Motor neuron (in vitro differentiated cells): Measurements from ENCODE around the gene LAMB4. TPM values are rescaled to one million over a fixed set of nuclear protein-coding genes. Genes with fewer than 3 reads are reported as not detected.

Experiments used
- ATAC-seq, 8 experiments: fragments of 200-7000 bp; cut with Tn5 transposase; replicated peaks in 6 of 8; 2 replicates each; pipeline ENCODE4 v1.8.0; 2021; ENCODE audit warnings: mild to moderate bottlenecking in 8 of 8, moderate library complexity in 8 of 8
- H3K27ac ChIP-seq, 2 donors: fragments of 250-450 bp; sonication (Bioruptor Pico); 2 replicates each; pipeline ENCODE4 v1.9.0; 2021; ENCODE audit warnings: antibody characterized with exemption in 2 of 2, mild to moderate bottlenecking in 2 of 2, moderate library complexity in 1 of 2
- H3K4me1 ChIP-seq, 2 donors: fragments of 250-450 bp; sonication (Bioruptor Pico); replicated peaks in 1 of 2; 2 replicates each; pipeline ENCODE4 v1.6.1; 2021; ENCODE audit warnings: antibody characterized with exemption in 2 of 2, mild to moderate bottlenecking in 2 of 2, moderate library complexity in 1 of 2
- H3K4me3 ChIP-seq, 5 donors: fragments of 250-450 bp; sonication (Bioruptor Pico); 2 replicates each; pipeline ENCODE4 v1.9.0; 2021; ENCODE audit warnings: antibody characterized with exemption in 5 of 5, mild to moderate bottlenecking in 5 of 5, moderate library complexity in 4 of 5
- WGBS, 10 experiments: fragments of 450-650 bp; shearing (Covaris generic); methylation state at CpG; one replicate each; pipeline ENCODE4 v1.0.0; 2022; 5-methylcytosine and 5-hydroxymethylcytosine counted together
- in situ Hi-C, 9 experiments: fragments of 400-800 bp; cut with MboI; loops; one replicate each; pipeline ENCODE4 v1.15.0; 2021; ENCODE audit warnings: low sequenced_read_pairs in 9 of 9, low pct_unique_long_range_greater_than_20kb in 2 of 9; ENCODE audit not compliant: unreplicated experiment in 9 of 9
- total RNA-seq, 8 experiments: library from RNA; unstranded; fragments of 300-600 nt; gene quantifications; 2 replicates each; pipeline versions ENCODE4 v1.2.3 to v1.2.4, GENCODE V29; 2022

Gene LAMB4
- total RNA-seq, 8 experiments from 2014 or later = 0.07 to 1.2 (median 0.56) TPM

DNA sequence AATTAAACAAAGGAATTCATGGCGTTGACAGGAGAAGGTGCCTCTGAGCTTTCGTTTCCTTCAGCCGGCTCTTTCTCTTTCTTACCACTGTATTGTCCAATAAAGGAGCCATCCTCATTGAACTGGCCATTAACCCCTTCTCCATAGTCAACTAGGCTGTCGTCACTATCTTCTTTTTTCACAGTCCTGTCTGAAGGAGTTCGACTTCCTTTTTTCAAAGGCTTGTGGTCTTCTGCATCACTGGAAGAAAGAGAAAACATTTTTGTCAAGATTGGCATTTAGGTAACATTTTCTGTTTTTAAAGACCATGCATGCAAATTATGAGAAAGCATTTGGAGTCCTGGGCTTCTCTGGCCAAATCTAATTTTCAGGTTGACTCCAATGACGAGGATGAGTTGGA lies 19.7 kb upstream of the LAMB4 start:
- WGBS, 10 experiments = 45 to 92% (median 84%) methylated on average over 2 to 6 of the region's 6 CpGs
- ATAC-seq = no peak
- Histone ChIP-seq H3K4me1 (no peaks in the 10 kb centered on the region), H3K27ac (no peak overlapping the region), H3K4me3 (no peak overlapping the region)
- in situ Hi-C loops = no loop called here

DNA sequence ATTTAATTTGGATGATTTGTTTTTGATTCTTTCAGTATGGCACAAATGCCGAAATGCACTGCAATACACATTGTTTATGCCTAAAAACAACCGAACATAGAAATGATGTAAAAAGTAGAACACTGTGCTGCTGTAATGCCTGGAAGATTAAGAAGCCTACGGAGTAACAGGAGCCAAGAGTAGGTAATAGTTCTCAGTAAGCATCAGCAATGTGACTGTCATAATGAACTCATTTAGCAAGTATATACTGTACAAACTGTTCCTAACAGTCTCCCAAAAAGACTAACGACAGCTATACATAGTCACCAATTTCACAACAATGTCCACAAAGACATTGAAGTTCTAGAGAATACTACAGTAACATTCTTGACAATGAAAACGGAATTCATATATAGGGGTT lies 19.0 kb upstream of the LAMB4 start:
- H3K4me1 ChIP-seq = no peaks in the 10 kb centered on the region
- 60 to 94% (median 85%) methylated on average over 3 to 5 of the region's 5 CpGs; no CpG with 5 or more reads in 1 of the 10 experiments for WGBS, 10 experiments
- in situ Hi-C loops = no loop called here
- H3K27ac ChIP-seq = no peak overlapping the region
- no peak overlapping the region for H3K4me3 ChIP-seq
- no peak for ATAC-seq

DNA sequence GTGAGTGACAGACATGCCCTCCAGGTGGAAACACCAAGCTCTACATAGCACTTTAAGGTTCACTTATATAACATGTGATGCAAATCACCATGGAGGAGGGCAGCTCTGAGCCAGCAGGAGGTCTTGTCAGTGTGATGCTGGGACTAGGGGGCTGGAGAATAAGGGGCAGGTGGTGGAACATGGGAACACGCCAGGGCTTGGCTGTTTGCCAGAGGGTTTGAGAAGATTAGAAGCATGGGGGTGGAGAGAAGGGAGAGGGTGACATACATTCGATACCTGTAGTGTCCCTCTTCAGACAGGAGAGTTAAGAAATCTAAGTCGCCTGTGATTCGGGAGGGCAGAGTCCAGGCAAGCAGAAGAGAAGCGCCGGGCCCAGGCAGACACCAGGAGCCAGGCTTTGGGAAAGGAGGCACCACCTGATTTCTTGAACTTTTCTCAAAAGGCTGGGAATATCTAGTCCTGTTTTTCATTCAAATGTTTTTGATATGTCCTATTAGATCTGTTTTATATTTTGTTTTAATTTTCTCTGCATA lies 16.9 kb upstream of the LAMB4 start:
- in situ Hi-C loops = no loop called here

GRCh38 chr7:108146070-108146842 lies 16.1 kb upstream of the LAMB4 start:
- peak overlapping the region in 1 of 2 donors; percentile 18 for H3K27ac ChIP-seq

More for the DNA sequence above, 16.9 kb upstream of the LAMB4 start:
- ATAC-seq = no peak
- Histone ChIP-seq H3K4me1 (no peaks in the 10 kb centered on the region), H3K4me3 (no peak overlapping the region), H3K27ac (no peak overlapping the region)
- WGBS, 10 experiments = 60 to 100% (median 92%) methylated on average over 1 to 6 of the region's 6 CpGs

DNA sequence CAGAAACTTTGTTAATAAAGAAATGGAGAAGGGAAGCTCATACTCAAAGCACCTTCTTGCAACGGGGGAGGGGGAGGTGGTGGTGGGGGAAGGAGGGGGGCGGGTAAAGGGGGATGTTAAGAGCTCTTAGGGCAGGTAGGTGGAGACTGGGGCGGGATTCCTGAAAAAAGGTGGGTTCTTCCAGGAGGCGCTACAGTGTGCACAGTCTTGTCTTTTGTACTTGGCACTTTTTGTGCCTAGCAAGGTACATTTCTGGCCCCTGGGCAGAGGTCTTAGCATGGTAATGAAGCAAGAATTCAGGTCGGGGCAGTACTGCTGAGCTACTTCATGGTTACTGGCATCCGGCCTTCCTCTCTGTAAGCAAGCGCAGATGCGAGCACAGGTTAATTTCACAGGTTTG lies 15.2 kb upstream of the LAMB4 start:
- H3K4me3 ChIP-seq = no peak overlapping the region
- no peak overlapping the region for H3K27ac ChIP-seq
- H3K4me1 ChIP-seq = no peaks in the 10 kb centered on the region
- 67 to 80% (median 76%) methylated on average over 1 to 4 of the region's 8 CpGs; no CpG with 5 or more reads in 5 of the 10 experiments for WGBS, 10 experiments
- no peak for ATAC-seq
- in situ Hi-C loops = no loop called here

More at GRCh38 chr7:108146070-108146842, 16.1 kb upstream of the LAMB4 start:
- peak; percentile 77 to 95 (median 94) for ATAC-seq
- in situ Hi-C loops = no loop called here
- WGBS, 10 experiments = 0 to 33% (median 14%) methylated on average over 2 to 7 of the region's 12 CpGs; no CpG with 5 or more reads in 1 of the 10 experiments
- Histone ChIP-seq H3K4me3 (peak overlapping the region; percentile 16 to 33 (median 26)), H3K4me1 (no peaks in the 10 kb centered on the region)

DNA sequence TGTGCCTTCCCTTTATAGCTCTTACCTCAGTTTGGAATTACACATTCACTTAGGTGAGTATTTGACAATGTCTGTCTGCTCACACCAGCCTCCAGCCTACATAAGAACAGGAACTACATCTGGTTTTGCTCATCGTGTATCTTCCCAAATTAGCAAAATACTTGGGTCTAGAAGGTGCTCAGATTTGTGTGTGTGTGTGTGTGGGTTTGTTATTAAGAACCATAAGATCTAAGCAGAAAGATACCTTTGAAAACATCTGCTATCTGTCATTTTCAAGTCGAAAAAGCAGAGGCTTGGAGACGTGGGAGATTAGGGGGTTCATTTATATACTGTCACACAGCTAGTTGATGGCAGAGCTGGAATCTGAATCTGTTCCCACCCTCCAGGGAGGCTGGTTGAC lies 14.8 kb upstream of the LAMB4 start:
- H3K27ac ChIP-seq = no peak overlapping the region
- in situ Hi-C loops = no loop called here
- H3K4me1 ChIP-seq = no peaks in the 10 kb centered on the region
- WGBS, 10 experiments = 40 to 100% (median 82%) methylated on average over 1 to 3 of the region's 3 CpGs; no CpG with 5 or more reads in 2 of the 10 experiments
- H3K4me3 ChIP-seq = no peak overlapping the region
- ATAC-seq = no peak

DNA sequence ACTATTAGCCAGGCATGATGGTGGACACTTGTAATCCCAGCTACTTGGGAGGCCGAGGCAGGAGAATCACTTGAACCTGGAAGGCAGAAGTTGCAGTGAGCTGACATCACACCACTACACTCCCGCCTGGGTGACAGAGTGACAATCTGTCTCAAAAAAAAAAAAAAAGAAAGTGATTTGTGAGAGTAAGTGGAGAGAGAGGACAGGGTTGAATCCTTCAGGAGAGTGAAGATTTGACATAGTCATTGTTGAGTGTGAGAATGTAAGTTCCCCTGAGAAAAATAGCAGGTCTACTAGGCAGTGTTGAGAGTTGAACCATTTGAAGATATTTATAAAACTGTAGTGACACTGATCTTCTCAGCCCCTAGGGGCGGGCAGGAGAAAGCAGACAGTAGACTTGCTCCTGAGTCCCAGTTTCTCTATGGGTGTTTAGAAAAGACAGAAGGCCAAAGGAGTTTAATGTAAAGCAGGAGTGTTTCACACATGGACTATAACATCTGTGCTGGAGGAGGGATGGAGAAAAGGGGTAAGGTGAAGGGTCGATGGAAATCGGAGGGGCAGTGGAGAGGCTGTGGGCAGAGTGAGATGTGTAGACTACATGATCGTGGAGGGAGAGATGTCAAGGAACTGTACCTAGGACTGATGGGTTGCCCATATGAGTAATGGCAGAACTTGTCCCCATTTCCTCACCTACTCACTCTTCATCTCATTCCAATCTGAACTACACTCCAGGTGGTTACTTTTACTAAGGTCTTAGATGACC lies 13.7 kb upstream of the LAMB4 start:
- H3K4me1 ChIP-seq = no peaks in the 10 kb centered on the region
- ATAC-seq = no peak
- no peak overlapping the region for H3K4me3 ChIP-seq
- H3K27ac ChIP-seq = no peak overlapping the region
- WGBS, 10 experiments = 60 to 100% (median 92%) methylated on average over 1 to 6 of the region's 6 CpGs; no CpG with 5 or more reads in 2 of the 10 experiments
- in situ Hi-C loops = no loop called here

DNA sequence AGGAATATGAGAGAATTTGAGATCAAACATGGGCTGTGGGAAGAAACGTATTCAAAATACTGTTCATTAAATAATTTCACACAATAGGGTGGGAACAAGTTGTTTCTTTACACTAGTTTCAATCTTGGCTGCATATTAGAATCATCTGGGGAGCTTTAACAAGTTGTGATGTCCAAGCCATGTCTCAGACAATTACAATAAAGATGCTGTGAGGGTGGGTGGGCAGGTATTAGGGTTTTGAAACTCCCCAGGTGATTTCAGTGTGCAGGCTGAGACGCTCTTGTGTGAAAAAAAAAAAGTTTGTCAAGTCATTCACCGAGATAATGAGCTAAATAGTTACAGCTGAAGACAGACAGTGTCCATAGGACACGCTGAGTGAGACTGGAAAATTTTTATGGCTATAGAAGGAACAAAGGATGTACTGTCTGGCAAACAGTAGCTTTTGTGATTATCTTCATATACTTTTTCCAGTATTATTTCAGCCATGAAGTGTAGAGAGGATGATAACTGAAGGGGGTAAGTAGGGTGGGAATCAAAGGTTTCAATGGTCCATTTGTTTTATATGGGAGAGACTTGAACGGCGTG lies 12.6 kb upstream of the LAMB4 start:
- in situ Hi-C loops = no loop called here
- no peak for ATAC-seq
- 79 to 100% (median 91%) methylated on average over 1 to 6 of the region's 6 CpGs; no CpG with 5 or more reads in 1 of the 10 experiments for WGBS, 10 experiments
- no peak overlapping the region for H3K4me3 ChIP-seq
- H3K27ac ChIP-seq = no peak overlapping the region
- H3K4me1 ChIP-seq = no peaks in the 10 kb centered on the region

DNA sequence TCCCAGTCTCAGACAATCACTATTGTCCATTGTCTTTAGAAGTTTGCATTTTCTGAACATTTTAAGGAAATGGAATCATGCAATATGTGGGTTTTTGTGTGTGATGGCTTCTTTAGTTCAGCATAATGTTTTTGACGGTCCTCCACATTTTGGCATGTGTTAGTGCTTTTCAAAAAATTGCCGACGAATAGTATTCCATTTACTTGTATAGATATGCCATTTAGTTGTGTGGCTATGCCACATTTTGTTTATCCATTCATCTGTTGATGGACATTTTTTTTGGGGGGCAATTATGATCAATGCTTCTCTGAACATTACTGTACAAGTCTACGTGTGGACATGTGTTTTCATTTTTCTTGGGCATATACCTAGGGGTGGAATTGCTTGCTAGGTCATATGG lies 12.0 kb upstream of the LAMB4 start:
- H3K4me1 ChIP-seq = no peaks in the 10 kb centered on the region
- H3K27ac ChIP-seq = no peak overlapping the region
- no peak overlapping the region for H3K4me3 ChIP-seq
- ATAC-seq = no peak
- 59 to 100% (median 92%) methylated on average over 1 to 4 of the region's 4 CpGs; no CpG with 5 or more reads in 3 of the 10 experiments for WGBS, 10 experiments
- in situ Hi-C loops = no loop called here

GRCh38 chr7:108140671-108141070 lies 10.5 kb upstream of the LAMB4 start:
- H3K4me1 ChIP-seq = no peaks in the 10 kb centered on the region
- peak in 3 of 8 experiments; percentile 91 to 94 (median 93) for ATAC-seq
- H3K4me3 ChIP-seq = no peak overlapping the region
- in situ Hi-C loops = no loop called here
- no peak overlapping the region for H3K27ac ChIP-seq

GRCh38 chr7:108138911-108139310 lies 8.8 kb upstream of the LAMB4 start:
- no peak overlapping the region for H3K4me3 ChIP-seq
- no peak overlapping the region for H3K27ac ChIP-seq
- peak in 2 of 8 experiments; percentile 10 to 68 for ATAC-seq
- no peaks in the 10 kb centered on the region for H3K4me1 ChIP-seq
- in situ Hi-C loops = no loop called here

DNA sequence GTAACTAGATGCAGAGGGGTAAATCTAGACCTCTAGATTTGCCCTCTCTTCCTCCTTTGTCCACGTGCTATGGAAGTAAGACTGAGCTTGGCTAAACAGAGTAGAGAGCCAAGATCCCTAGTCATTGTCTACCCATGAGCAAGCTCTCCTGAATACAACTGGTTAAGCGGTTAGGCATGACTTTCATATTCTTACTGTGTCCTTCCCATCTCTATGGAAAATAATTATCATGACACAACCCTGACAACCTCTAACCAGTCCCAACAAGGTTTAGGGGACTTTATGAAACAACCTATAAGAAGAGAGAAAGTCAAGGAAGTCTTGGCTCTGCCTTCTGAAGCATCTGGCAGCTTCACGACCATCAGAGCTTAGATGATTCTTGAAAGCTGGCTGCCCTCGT lies 7.8 kb upstream of the LAMB4 start:
- in situ Hi-C loops = no loop called here
- no peak overlapping the region for H3K4me3 ChIP-seq
- no peak overlapping the region for H3K27ac ChIP-seq
- 20 to 100% (median 80%) methylated on average over 1 to 4 of the region's 4 CpGs; no CpG with 5 or more reads in 1 of the 10 experiments for WGBS, 10 experiments
- H3K4me1 ChIP-seq = no peaks in the 10 kb centered on the region
- no peak for ATAC-seq

DNA sequence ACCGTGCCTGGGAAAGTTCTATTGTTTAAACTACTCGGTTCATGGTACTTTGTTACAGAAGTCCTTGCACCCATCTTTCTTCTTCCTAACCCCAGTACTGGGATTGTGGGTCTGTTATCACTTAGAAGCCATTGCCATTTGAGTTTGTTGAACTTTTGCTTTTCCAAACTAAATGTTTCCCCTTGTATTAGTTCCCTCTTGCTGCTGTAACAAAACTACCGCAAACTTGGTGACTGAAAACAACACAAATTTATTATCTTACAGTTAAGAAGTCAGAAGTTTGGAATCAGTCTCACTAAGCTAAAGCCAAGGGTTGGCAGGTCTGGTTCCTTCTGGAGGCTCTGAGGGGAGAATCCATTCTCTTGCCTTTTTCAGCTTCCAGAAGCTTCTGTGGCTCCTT lies 6.9 kb upstream of the LAMB4 start:
- Histone ChIP-seq H3K27ac (no peak overlapping the region), H3K4me1 (no peaks in the 10 kb centered on the region), H3K4me3 (no peak overlapping the region)
- in situ Hi-C loops = no loop called here
- WGBS, 10 experiments = 67 to 100% (median 100%) methylated on average over 1 to 3 of the region's 3 CpGs; no CpG with 5 or more reads in 2 of the 10 experiments
- no peak for ATAC-seq
